G401 (cell line): ENCODE measurements around the gene SFXN2. TPM values are rescaled to one million over a fixed set of nuclear protein-coding genes. Genes with fewer than 3 reads are reported as not detected.
A peak's percentile ranks its signal among the peaks of the same experiment; 100 is the strongest.
"Not testable (repeated sequence)": the region's sequence is repeated elsewhere in the genome, so short reads cannot be mapped to it uniquely, and the experiment has no call there.

ENCODE experiments used
- DNase-seq: peaks from one replicate; pipeline ENCODE4 v3.0.0-alpha.2; 2015; ENCODE audit warnings: low spot score
- in situ Hi-C: cut with HindIII; loops from 2 replicates; pipeline ENCODE4 v1.10.0; 2016; ENCODE audit warnings: low sequenced_read_pairs, mixed read lengths
- total RNA-seq: library from RNA; depleted of rRNA; stranded (reverse); fragments of >200 nt; shearing (Covaris generic); gene quantifications from 2 replicates; pipeline ENCODE4 v1.2.3, GENCODE V29; 2014; rRNA removed

SFXN2 gene, protein sequence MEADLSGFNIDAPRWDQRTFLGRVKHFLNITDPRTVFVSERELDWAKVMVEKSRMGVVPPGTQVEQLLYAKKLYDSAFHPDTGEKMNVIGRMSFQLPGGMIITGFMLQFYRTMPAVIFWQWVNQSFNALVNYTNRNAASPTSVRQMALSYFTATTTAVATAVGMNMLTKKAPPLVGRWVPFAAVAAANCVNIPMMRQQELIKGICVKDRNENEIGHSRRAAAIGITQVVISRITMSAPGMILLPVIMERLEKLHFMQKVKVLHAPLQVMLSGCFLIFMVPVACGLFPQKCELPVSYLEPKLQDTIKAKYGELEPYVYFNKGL
- 17.0 and 25.7 TPM in 2 replicates for total RNA-seq

DNA sequence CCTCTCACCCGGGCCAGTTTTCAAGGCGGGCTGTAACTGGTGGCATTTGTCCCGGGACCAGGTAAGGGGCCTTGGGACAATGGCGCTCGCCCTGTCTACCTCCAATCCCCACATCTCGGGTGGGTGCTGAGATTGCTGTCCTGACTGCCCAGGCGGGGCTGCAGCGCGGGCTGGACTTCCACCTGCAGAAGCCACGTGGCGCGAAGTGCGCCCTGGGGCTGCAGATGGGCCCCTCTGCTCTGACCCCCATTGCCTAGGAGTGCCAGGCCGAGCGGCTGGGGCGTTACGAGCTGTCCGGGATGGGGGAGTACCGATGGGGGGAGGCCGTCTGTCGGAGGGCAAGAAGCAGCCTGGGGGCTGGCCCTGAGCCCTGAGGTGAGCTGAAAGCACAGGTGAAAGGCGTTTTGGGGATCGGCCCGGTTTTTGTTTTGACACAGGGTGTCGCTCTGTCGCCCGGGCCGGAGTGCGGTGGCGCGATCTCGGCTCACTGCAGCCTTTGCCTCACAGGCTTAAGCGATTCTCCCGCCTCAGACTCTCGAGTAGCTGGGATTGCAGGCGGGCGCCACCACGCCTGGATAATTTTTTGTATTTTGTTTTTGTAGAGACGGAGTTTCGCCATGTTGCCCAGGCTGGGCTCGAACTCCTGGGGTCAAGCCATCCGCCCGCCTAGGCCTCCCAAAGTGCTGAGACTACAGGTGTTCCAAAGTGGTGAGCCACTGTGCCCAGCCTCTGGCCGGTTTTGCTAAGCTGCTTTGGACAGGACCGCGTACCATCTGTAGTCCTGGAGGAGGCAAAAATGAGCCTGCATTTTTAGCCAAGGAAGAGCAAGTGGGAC is at the start of gene SFXN2:
Gene SFXN2 (plus strand): TSS at position 16 of the 835 bp plus-strand sequence. CDS start 12,001 bp downstream, outside the sequence.
- in situ Hi-C loops = no loop called here
- peak; percentile 47 for DNase-seq

GRCh38 chr10:102665904-102666509 is 48.4 kb upstream of the SFXN2 start:
- DNase-seq = no peak
- in situ Hi-C loops = no loop called here

- in situ Hi-C loops, DNase-seq: not testable (repeated sequence)
These were observed 47.0 kb upstream of the SFXN2 start for GRCh38 chr10:102667411-102667810.

DNA sequence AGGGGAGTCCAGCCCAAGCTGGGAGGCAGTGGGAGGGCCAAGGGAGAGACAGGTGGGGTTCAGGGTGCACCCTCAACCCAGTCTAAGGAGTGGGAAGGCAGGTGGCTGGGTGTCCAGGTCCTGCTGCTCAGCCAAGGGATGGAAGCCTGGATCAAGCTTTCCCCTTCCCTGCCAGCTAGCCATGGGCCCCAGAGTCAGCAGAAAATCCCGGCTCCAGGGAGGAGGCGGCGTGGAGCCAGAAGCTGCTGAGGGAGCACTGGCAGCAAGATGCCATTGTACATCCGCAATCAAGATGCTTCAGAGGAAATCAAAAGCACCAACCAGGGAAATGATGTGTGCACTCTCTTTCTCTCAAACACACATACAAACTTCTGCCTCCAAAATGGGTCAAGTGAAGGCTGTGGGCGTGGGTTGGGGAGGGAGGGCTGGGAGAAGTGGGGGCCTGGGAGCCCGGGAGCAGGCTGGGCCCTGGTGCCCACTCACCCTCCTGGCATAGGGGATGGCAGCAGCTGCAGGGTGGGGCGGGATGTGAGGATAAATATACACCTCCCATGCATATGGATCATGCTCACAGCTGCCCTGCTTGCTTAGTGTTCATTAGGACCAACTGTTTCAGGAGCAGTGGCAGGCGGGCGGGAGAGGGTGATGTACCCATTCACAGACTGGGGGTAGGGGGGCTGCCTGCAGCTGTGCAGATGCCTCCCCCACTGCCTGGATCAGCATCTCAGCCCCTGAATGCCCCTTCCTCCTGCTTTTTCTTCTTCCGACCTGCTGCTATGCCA is 45.9 kb upstream of the SFXN2 start:
- in situ Hi-C loops = no loop called here
- DNase-seq = peak; percentile 37

GRCh38 chr10:102669206-102670064 is 45.0 kb upstream of the SFXN2 start:
- no peak for DNase-seq
- in situ Hi-C loops = no loop called here

DNA sequence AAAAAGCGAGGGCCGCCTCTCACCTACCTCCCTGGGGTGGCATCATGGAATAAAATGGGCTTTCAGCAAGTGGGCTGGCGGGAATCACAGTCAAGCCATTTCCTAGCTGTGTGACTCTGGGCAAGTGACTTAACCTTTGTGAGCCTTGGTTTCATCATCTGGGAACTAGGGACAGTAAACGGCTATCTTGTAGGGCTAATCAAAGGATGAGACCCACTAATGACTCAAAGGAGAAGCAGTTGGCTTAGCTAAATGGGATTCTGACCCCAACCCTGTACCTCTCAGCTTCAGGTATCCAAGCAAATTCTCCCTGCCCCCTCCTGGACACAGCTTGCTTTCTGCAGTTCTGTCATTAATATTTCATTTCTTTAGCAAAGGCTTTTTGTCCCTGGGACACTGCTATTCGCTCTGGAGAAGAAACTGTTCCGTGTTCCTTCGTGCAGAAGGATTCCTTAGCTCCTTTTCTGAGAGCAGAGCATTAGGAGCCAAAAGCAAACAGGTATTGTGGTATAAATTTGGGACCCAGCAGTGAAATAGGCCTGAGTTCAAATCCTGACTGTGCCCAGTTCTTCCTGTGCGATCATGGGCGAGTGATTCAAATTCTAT is 44.3 kb upstream of the SFXN2 start:
- in situ Hi-C loops = no loop called here
- DNase-seq = no peak

DNA sequence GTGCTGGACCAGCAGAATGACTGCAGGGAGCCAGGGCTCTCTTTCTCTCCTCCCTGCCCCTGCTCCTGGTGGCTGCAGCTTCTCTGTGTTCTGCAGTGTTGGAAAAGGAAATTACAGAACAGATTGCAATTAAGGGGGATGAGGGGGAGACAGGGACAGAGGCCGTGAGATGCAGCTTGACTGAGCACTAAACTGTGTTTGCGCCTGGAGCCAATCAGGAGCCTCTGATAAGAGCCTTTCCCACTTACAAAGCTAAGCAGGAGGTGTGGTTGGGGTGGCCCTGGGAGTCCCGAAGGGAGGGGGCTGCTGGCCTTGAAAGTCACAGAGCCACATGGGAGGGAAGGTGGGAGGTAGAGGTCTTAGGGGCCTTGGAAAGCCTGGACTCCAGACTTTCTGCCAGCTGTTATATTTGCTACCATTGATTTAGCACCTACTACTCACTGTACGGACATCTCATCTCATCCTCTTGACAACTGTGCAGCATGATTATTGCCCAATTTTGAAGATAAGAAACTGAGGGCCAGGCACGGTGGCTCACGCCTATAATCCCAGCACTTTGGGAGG is 43.5 kb upstream of the SFXN2 start:
- in situ Hi-C loops = no loop called here
- DNase-seq = peak; percentile 57

GRCh38 chr10:102673236-102673818 is 41.1 kb upstream of the SFXN2 start:
- no peak for DNase-seq
- in situ Hi-C loops = no loop called here

GRCh38 chr10:102673819-102674511 is 40.5 kb upstream of the SFXN2 start:
- peak; percentile 69 for DNase-seq
- in situ Hi-C loops = no loop called here

- in situ Hi-C loops = no loop called here
- DNase-seq = no peak
These were observed 39.9 kb upstream of the SFXN2 start for GRCh38 chr10:102674566-102674965.

GRCh38 chr10:102675011-102675665 is 39.3 kb upstream of the SFXN2 start:
- in situ Hi-C loops = no loop called here
- DNase-seq = no peak

DNA sequence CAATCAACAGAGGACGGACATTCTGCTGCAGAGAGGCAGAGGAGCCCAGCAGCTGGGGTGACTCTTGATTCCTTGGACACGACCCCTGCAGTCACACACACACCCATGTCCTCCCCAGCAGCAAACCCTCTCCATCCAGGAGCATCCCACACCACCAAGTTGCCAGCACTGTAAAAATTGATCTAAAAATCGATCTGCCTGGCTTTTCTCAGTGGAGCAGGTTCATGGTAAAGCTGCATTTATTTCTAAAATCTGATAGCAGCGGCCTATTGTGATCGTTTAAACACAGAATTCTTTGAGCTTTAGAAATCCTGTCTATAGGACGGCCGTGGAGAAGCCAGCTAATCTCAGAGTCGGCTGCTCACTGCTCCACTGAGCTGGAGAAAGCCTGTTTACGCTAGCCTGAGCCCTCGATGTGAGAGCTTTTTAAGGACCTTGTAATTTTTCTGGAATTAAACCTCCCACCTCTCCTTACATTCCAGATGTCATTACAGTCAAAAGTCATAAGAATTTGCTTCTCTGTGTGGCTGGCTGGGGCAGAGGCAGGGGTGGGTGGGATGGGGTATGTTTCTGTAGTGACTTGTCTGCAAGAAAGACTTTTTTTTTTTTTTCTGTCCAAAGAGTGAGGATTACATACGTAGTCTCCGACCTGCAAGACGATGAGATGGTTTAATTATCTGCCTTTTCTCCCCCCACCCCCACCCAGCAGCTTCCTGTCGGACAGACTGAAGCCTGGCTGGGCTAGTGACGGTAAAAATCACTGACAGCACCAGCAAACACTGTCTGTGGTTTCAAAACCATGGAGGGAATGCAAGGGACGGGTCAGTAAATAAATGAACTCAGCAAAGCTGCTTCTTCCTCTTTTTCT is 38.5 kb upstream of the SFXN2 start:
- in situ Hi-C loops = no loop called here
- no peak for DNase-seq

GRCh38 chr10:102676534-102677315 is 37.7 kb upstream of the SFXN2 start:
- in situ Hi-C loops = no loop called here
- DNase-seq = no peak

- no peak for DNase-seq
- in situ Hi-C loops = no loop called here
These were observed 36.9 kb upstream of the SFXN2 start for GRCh38 chr10:102677331-102678067.
